ENCODE data around the gene ESR1.

Gene ESR1

GRCh38 chr6:151900256-151900655 lies 92.8 kb downstream of the ESR1 start:
- in situ Hi-C loops (cut with HindIII; ENCODE audit: low sequenced_read_pairs), result no loop called here
- DNase-seq (ENCODE audit: low read depth, low spot score), result no peak
- H3K4me3 ChIP-seq (ENCODE audit: low read depth, low read length), result no peak overlapping the region
- no peak for TF ChIP-seq CTCF (IDR thresholded peaks at IDR 0.05; ENCODE audit: low read depth, low read length)

DNA sequence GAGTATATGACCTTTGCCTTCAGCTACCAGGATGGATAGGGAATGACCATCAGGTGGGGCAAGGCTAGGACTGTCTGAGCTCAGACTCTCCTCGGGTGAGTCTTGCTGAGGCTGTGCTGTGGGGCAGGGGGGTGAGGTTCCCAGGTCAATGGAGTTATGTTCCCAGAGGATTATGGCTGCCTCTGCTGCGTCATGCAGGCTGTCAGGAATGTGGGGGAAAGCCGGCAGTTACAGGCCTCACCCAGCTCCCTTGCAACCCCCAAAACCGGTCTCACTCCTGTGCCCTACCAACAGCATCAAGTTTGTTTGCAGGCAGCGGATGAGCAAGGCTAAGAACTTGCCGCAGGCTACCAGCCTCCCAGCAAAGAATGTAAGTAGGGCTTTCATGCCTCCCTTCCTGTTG lies 93.5 kb downstream of the ESR1 start:
- TF ChIP-seq CTCF (IDR thresholded peaks at IDR 0.05; ENCODE audit: low read depth, low read length), result no peak
- in situ Hi-C loops (cut with HindIII; ENCODE audit: low sequenced_read_pairs), result no loop called here
- no peak for DNase-seq (ENCODE audit: low read depth, low spot score)
- H3K4me3 ChIP-seq (ENCODE audit: low read depth, low read length), result no peak overlapping the region

DNA sequence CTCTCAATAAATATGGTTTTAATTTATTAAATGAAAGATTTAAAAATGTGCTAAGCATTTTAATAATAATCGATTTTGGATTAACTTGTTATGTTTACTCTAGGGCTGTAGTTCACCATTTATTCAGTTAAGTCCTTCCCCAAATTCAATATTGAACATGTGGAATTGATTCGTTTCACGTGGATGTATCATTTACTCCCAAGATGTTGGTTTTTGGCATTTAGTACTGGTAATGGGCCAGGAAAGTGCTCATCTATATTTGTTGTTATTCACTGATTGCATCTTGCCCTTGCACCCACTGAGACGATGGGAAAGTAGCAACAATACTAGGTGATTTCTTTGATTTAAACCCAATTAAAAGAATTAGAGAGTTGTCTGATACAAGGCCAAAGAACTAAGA lies 97.1 kb downstream of the ESR1 start:
- in situ Hi-C loops (cut with HindIII; ENCODE audit: low sequenced_read_pairs), result no loop called here
- H3K4me3 ChIP-seq (ENCODE audit: low read depth, low read length), result no peak overlapping the region
- DNase-seq (ENCODE audit: low read depth, low spot score), result no peak
- TF ChIP-seq CTCF (IDR thresholded peaks at IDR 0.05; ENCODE audit: low read depth, low read length), result no peak

GRCh38 chr6:151905072-151905471 lies 97.6 kb downstream of the ESR1 start:
- no peak for TF ChIP-seq CTCF (IDR thresholded peaks at IDR 0.05; ENCODE audit: low read depth, low read length)
- no peak overlapping the region for H3K4me3 ChIP-seq (ENCODE audit: low read depth, low read length)
- DNase-seq (ENCODE audit: low read depth, low spot score), result no peak
- in situ Hi-C loops (cut with HindIII; ENCODE audit: low sequenced_read_pairs), result no loop called here

DNA sequence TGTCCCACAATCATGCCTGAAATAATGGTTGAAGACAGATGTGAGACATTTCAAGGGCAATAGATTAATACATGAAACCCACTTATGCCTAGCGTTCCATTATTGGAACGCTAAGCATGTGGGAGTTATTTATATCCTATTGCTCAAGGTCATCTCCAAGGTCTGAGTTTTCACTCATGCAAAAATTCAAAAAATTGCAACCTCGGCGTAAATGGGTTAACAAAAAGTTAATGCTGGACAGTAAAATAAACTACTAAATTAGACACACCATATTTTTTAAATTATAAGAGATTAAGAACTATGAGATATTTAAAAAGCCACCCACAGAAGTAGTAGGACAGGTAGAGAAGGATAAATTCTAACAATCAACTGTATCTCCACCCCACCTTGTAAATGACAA lies 98.4 kb downstream of the ESR1 start:
- no peak for TF ChIP-seq CTCF (IDR thresholded peaks at IDR 0.05; ENCODE audit: low read depth, low read length)
- no peak for DNase-seq (ENCODE audit: low read depth, low spot score)
- in situ Hi-C loops (cut with HindIII; ENCODE audit: low sequenced_read_pairs), result no loop called here
- no peak overlapping the region for H3K4me3 ChIP-seq (ENCODE audit: low read depth, low read length)

DNA sequence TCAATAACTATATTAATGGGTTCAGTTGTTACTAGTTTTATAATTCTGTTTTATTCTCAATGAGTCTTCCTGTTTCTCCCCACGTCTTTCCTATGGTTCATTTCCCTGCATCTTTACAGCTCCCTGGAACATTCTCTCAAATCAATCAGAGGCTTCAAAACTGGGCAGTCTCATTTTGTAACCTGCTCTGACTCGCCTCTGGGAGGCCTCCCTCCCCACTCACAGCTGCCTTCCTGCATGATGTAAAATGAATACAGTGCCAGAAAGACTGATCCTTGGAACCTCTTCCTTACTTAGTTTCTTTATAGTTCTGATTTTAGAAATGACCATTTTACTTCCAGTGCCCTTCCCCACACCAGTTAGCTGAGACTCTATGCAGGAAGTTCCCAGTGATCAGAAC lies 103.9 kb downstream of the ESR1 start:
- no peak for DNase-seq (ENCODE audit: low read depth, low spot score)
- in situ Hi-C loops (cut with HindIII; ENCODE audit: low sequenced_read_pairs), result no loop called here
- no peak for TF ChIP-seq CTCF (IDR thresholded peaks at IDR 0.05; ENCODE audit: low read depth, low read length)
- H3K4me3 ChIP-seq (ENCODE audit: low read depth, low read length), result no peak overlapping the region

DNA sequence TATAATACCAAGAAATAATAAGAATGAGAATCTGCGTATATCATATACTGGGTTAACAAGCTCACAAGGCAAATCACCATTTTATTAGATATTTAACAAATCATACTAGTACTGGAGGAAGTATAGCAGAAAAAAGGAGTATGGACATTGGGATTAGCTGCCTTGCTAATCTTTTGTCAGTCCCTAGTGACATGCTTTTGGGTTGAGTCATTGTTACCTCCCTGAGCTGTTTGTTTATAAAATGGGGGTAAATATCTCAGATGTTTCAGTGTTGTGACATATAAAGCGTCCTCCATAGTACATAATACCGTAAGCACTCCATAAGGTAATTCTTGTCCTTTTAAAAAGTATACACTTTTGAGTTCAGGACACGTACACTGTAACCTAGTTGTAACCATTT lies 107.0 kb downstream of the ESR1 start:
- DNase-seq (ENCODE audit: low read depth, low spot score), result no peak
- in situ Hi-C loops (cut with HindIII; ENCODE audit: low sequenced_read_pairs), result no loop called here
- TF ChIP-seq CTCF (IDR thresholded peaks at IDR 0.05; ENCODE audit: low read depth, low read length), result no peak
- no peak overlapping the region for H3K4me3 ChIP-seq (ENCODE audit: low read depth, low read length)

All from astrocyte of the spinal cord (primary cell).